Transverse colon (tissue), 3 donors: ENCODE results near the gene CLSTN2.

Experiments
- CTCF ChIP-seq, 5 experiments: fragments of 200-600 bp in 3 of 5; fragments of 450-650 bp in 2 of 5; sonication (generic) in 3 of 5; IDR thresholded peaks; 1 replicate in 2 of 5; 2 replicates in 3 of 5; pipeline ENCODE4 v1.5.1; 2016 to 2017; ENCODE audit warnings: antibody characterized with exemption in 5 of 5, inconsistent platforms in 3 of 5, mild to moderate bottlenecking in 2 of 5, moderate library complexity in 1 of 5
- POLR2A ChIP-seq: fragments of 450-650 bp; IDR thresholded peaks from one replicate; pipeline ENCODE4 v1.6.1; 2016; ENCODE audit warnings: antibody characterized with exemption, mild to moderate bottlenecking, moderate library complexity

DNA sequence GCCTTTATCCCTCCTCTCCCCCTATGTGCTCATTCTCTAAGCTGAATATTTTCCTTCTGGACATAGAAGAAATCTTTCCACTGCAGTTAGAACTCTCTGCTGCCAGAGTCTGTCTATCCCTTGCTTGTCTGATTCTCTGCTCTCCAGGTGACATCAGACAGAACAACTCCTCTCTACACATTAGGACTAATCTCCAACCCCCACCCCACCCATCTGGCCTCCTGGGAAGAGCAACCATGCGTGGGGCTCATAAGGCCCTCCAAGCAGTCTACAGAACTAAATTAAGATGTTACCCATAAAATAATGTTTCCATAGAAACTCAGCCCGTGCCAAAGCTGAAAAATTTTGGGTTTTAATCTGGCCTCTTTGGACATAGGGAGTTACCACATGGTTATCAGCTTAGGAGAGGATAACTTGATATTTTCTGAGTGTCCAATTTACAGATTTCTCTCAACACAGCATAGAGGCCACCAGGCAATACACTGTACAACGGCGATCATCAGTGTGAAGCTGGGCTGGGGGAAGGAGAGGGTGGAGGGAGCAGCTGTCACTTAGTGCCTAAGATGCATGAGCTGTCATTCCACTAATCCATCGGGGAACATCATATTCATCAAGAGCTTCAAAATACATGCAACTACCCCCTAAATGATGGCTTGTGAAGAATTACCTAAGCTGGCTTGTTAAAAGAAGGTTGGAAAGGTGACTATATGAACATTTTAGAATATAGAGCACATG is 199.4 kb downstream of the CLSTN2 start:
- TF ChIP-seq CTCF (IDR thresholded peaks at IDR 0.05): no peak
- no peak for TF ChIP-seq POLR2A
